ENCODE data around the gene ATOSB. TPM values are rescaled to one million over a fixed set of nuclear protein-coding genes. Genes with fewer than 3 reads are reported as not detected.

Gene ATOSB
- total RNA-seq, 1 donor from 2014 or later: 15.6 TPM

- H3K4me1 Mint-ChIP-seq (ENCODE audit: unreplicated experiment): peaks cover 30% of the 10 kb centered on the region
- H3K27ac Mint-ChIP-seq: no peak overlapping the region
- DNase-seq (ENCODE audit: extremely low spot score, unreplicated experiment): no peak
- H3K27me3 Mint-ChIP-seq: no peaks in the 10 kb centered on the region
- H3K36me3 Mint-ChIP-seq: peaks cover 25% of the 10 kb centered on the region
- H3K4me3 Mint-ChIP-seq: no peak overlapping the region
- TF ChIP-seq CTCF (conservative IDR thresholded peaks at IDR 0.05): no peak
- no peaks in the 10 kb centered on the region for H3K9me3 Mint-ChIP-seq
These were observed 40.3 kb downstream of the ATOSB start for GRCh38 chr9:35075358-35075757.

DNA sequence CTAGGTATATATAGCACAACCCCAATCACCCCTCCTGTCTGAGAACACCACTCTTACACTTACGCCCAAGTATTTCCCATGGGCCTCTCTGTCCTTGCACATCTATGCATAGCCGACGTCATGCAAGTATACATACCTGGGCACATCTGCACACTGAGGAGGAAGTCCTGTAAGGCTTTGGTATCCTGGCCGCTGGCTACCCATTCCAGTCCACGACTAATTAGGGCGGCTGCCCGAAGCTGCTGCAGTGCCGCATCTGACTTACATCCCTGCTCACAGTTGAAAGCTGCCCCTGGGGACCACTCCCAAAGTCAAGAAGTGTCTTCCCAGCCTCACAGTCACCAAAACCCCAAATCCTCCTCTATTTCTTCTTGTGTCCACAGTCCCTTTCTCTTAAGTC, 40.9 kb downstream of the ATOSB start:
- H3K9me3 Mint-ChIP-seq: no peaks in the 10 kb centered on the region
- no peak overlapping the region for H3K4me3 Mint-ChIP-seq
- peaks cover 29% of the 10 kb centered on the region for H3K36me3 Mint-ChIP-seq
- no peak for DNase-seq (ENCODE audit: extremely low spot score, unreplicated experiment)
- H3K4me1 Mint-ChIP-seq (ENCODE audit: unreplicated experiment): peaks cover 33% of the 10 kb centered on the region
- no peak overlapping the region for H3K27ac Mint-ChIP-seq
- no peaks in the 10 kb centered on the region for H3K27me3 Mint-ChIP-seq
- TF ChIP-seq CTCF (conservative IDR thresholded peaks at IDR 0.05): no peak

DNA sequence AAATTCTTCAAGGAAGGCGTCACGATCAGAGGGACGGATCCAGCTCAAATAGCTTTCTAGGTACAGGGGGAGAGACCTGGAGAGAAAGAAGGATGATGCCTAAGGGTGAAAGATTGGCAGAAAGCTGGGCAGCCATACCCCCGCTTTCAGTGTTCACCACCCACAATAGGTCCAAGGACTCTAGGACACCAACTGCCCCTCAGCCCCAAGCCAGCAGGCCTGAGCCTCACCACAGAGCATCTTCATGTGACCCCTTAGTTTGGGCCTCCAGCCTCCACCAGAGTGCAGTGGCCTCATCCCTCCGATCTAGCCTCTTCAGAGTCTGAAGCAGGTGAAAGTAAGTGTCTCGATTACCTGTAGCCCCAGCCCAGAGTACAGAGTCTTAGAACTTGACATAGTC, 41.5 kb downstream of the ATOSB start:
- TF ChIP-seq CTCF (conservative IDR thresholded peaks at IDR 0.05): no peak
- H3K9me3 Mint-ChIP-seq: no peaks in the 10 kb centered on the region
- no peak for DNase-seq (ENCODE audit: extremely low spot score, unreplicated experiment)
- H3K4me3 Mint-ChIP-seq: peak overlapping the region; percentile 1
- H3K36me3 Mint-ChIP-seq: peaks cover 29% of the 10 kb centered on the region
- H3K27ac Mint-ChIP-seq: peak overlapping the region; percentile 23
- H3K4me1 Mint-ChIP-seq (ENCODE audit: unreplicated experiment): peaks cover 33% of the 10 kb centered on the region
- no peaks in the 10 kb centered on the region for H3K27me3 Mint-ChIP-seq

DNA sequence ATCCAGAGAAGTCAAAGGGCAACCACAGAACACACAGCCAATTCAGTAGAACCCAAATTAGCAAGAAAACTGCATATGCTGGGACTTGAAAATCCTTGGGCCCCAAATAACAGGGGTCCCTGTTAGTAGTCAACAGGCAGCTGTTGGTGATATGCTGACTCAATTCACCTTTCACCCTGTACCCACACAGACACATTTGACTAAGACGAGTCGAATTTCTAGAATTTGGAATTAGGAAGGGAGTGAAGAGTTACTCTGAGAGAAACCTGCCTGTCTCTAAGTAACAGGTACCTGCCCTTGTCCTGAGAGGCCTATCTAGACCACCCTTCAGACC, 42.4 kb downstream of the ATOSB start:
- Mint-ChIP-seq H3K4me3 (peak overlapping the region; percentile 95), H3K27me3 (no peaks in the 10 kb centered on the region)

DNA sequence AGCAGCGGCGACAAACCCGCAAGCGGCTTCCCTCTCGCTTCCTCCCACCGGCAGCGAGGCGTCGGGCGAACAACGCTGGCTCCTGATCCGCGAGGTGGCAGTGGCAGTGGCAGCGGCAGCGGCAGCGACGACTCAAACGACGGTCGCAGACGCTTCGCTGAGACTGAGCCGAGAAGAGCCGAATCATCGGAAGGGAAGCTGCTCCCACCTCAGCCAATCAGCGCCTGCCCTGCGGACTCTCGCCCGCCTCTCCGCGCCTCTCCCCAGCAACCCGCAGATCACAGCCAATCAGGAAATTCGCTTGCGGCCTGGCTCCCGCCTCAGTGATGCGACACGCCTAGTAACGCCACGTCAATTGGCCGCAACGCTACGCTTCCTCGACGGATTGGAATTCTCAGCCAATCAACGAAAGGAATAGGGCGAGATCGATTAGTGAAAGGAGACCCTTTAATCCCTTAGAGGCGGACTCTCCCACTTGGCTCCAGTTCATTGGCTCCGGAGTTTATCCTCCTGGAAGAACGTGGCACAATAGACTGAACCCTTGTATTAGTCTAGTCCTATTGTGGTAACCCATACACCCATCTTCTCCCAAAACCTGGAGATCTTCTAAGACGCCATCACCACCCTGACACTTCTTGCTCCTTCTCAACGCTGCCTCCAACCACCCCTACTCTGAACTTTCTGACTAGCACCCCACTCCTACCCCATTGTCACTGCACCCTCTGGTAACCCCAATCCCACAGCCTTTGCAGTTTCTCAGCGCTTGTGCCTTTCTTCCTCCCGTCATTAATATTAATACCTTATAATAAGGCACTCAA, 43.0 kb downstream of the ATOSB start, which contains the start of gene VCP:
TSS of gene VCP (minus strand) at position 165 of the 818 bp plus-strand sequence. CDS start 272 bp downstream, outside the sequence.
- Mint-ChIP-seq H3K27ac (peak within 1 kb of the TSS; percentile 97), H3K4me1 (ENCODE audit: unreplicated experiment) (peaks cover 31% of the 10 kb centered on the region), H3K36me3 (peaks cover 44% of the 10 kb centered on the region)

More for the DNA sequence above, 42.4 kb downstream of the ATOSB start:
- Mint-ChIP-seq H3K27ac (peak overlapping the region; percentile 95), H3K36me3 (peaks cover 38% of the 10 kb centered on the region), H3K4me1 (ENCODE audit: unreplicated experiment) (peaks cover 34% of the 10 kb centered on the region), H3K9me3 (no peaks in the 10 kb centered on the region)
- no peak for TF ChIP-seq CTCF (conservative IDR thresholded peaks at IDR 0.05)
- DNase-seq (ENCODE audit: extremely low spot score, unreplicated experiment): no peak

More for the DNA sequence above, 43.0 kb downstream of the ATOSB start, which contains the start of gene VCP:
- Mint-ChIP-seq H3K9me3 (no peaks in the 10 kb centered on the region), H3K4me3 (peak within 1 kb of the TSS; percentile 95), H3K27me3 (no peaks in the 10 kb centered on the region)
- no peak for TF ChIP-seq CTCF (conservative IDR thresholded peaks at IDR 0.05)
- DNase-seq (ENCODE audit: extremely low spot score, unreplicated experiment): peak; percentile 98

Measured in type B pancreatic cell (in vitro differentiated cells).